Stimulated activated CD8-positive, alpha-beta memory T cell treated with anti-CD3 and anti-CD28 coated beads, Interleukin-2, amount 100 ng/mL, for 1 hour (primary cell): ENCODE data around the gene PRMT1.
"Not testable (repeated sequence)": the region's sequence is repeated elsewhere in the genome, so short reads cannot be mapped to it uniquely, and the experiment has no call there.

Experiments
- DNase-seq, 2 donors: peaks; one replicate each; pipeline ENCODE4 v3.0.0-alpha.2; 2020; ENCODE audit warnings: low read depth in 2 of 2

Gene PRMT1

DNA sequence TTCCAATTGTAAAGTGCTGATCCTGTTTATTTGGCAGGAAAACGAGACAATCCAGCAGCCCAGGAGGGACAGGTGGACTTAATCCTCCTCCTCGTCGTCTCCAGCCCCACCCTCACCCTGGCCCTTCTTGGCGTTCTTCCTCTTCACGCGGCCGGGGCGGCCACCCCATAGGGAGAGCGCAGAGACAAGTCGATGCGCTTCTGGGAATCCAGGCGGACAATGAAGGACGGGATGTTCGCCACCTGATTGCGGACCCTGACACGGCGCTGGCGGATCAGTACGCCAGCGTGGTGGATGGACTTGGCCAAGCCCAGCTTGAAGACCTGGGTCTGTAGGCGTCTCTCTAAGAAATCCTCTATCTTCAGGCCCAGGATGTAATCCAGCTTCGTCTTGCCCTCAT, 42.3 kb downstream of the PRMT1 start:
- DNase-seq = not testable (repeated sequence)

DNA sequence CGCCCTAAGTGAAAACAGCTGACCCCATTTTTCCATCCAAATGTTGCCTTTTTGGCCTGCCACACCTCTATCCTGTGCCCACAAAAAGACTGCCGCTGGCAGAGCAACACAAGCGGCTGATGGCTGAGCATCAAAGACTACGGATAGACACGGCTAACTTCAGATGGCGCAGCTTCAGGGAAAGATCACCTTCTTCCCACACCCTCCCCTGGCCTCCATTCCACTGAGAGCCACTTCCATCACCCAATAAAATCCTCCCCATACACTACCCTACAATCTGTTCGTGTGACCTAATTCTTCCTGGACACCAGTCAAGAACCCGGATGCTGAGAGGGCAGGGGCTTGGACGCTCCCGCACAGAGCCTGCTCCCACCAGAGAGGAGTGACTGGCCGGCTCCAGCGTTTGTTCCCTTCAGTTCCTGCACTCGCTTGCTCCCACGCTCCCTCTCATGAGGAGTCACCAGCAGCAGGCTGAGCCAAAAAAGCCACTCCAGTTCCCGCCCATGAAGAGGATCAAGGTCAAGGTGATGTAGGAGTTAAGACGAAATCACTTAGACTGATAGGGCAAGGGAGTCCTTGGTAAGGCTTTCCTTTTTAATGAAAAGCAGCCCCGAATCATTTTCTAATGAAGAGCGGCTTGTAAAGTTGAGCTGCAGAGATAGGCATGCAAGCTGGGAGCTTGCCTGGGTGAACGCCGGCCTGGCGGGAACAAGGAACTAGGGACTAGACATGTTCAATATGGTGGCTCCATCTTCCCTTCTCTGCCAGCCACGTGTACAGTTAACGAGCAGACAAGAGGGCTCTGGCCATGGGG, 50.4 kb downstream of the PRMT1 start:
- no peak for DNase-seq

DNA sequence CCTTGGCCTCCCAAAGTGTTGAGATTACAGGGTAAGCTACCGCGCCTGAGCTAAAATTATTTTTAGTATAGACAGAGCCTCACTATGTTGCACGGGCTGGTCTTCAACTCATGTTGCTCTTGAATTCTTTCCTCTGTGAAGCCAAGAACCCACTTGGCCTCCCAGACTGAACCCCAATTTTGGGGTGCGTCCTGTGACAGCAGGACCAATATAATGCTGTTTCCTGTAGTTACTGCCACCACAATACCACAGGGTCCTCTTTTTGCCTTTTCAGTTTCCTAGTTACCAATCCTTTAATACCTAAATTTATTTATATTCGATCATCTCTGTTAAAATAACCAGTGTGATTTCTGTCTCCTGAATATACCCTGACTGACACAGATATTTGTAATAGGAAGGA, 53.1 kb downstream of the PRMT1 start:
- DNase-seq = no peak
